Keratinocyte (primary cell): ENCODE results near the gene MOB2.
"Not testable (repeated sequence)": the region's sequence is repeated elsewhere in the genome, so short reads cannot be mapped to it uniquely, and the experiment has no call there.

Experiments
- CTCF ChIP-seq, 3 experiments: IDR thresholded peaks in 1 of 3; conservative IDR thresholded peaks in 1 of 3; optimal IDR thresholded peaks in 1 of 3; 2 replicates in 2 of 3; 3 replicates in 1 of 3; pipeline versions ENCODE3 to v1.5.1; 2011; ENCODE audit warnings: low read length in 3 of 3, mild to moderate bottlenecking in 3 of 3, moderate library complexity in 2 of 3, control low read depth in 1 of 3, inconsistent platforms in 1 of 3; ENCODE audit not compliant: insufficient read depth in 2 of 3; ENCODE audit errors: extremely low read depth in 1 of 3
- EZH2 ChIP-seq: IDR thresholded peaks from one replicate; pipeline ENCODE4 v1.6.1; 2012; ENCODE audit warnings: inconsistent platforms, mild to moderate bottlenecking, low read length, moderate library complexity

- not testable (repeated sequence) for TF ChIP-seq CTCF (optimal IDR thresholded peaks at IDR 0.05 in 1 of 3, IDR thresholded peaks at IDR 0.05 in 1 of 3, conservative IDR thresholded peaks at IDR 0.05 in 1 of 3; ENCODE audit: extremely low read depth in 1 of 3, insufficient read depth in 2 of 3, low read length in 3 of 3); EZH2
These were observed 63.2 kb downstream of the MOB2 start for GRCh38 chr11:1423406-1423805.
